ENCODE measurements around the gene BCL2A1.
"Not testable (repeated sequence)": the region's sequence is repeated elsewhere in the genome, so short reads cannot be mapped to it uniquely, and the experiment has no call there.

Gene BCL2A1

GRCh38 chr15:79970624-79971434 lies at the start of gene BCL2A1:
Gene BCL2A1, minus strand, starts transcription at chr15:79971196. Its CDS starts 77 bp downstream, at chr15:79971119.
- peak; percentile 79 for DNase-seq

GRCh38 chr15:80020731-80021130 lies 49.7 kb upstream of the BCL2A1 start:
- DNase-seq, result no peak

GRCh38 chr15:80020149-80020548 lies 49.2 kb upstream of the BCL2A1 start:
- DNase-seq, result not testable (repeated sequence)

DNA sequence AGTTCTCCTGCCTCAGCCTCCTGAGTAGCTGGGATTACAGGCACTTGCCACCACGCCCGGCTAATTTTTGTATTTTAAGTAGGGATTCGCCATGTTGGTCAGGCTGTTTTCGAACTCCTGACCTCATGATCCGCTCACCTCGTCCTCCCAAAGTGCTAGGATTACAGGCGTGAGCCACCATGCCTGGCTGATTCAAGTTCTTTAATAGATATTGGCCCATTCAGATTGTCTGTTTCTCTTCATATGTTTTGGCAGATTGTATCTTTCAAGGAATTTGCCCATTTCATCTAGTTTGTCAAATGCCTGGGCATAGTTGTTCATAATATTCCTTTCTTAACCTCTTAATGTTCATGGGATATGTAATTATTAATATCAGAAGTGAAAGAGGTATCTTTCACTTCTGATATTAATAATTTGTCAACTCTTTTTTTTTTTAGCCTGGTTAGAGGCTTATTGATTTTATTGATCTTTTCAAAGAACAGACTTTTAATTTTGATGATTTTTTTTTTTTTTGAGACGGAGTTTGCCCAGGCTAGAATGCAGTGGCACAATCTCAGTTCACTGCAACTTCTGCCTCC lies 48.3 kb upstream of the BCL2A1 start:
- no peak for DNase-seq

- not testable (repeated sequence) for DNase-seq
Observed at GRCh38 chr15:80017139-80017538, 46.1 kb upstream of the BCL2A1 start.

DNA sequence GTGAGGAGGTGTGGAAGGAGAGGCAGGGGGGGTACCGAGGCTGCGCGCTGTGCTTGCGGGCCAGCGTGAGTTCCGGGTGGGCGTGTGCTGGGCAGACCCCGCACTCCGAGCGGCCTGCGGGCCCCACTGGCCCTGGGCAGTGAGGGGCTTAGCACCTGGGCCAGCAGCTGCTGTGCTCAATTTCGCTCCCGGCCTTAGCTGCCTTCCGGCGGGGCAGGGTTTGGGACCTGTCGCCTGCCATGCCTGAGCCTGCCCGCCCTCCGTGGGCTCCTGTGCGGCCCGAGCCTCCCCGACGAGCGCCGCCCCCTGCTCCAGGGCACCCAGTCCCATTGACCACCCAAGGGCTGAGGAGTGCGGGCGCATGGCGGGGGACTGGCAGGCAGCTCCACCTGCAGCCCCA lies 45.5 kb upstream of the BCL2A1 start:
- DNase-seq, result not testable (repeated sequence)

DNA sequence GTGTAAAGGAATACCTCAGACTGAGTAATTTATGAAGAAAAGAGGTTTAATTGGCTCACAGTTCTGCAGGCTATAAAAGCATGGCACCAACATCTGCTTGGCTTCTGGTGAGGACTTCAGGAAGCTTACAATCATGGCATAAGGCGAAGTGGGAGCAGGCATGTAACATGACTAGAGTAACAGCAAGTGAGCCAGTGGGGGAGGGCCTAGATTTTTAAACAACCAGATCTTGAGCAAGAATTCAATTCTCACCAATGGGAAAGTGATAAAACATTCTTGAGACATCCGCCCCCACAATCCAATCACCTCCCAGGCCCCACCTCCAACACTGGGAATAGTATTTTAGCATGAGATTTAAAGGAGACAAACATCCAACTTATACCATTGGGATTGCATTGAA lies 44.2 kb upstream of the BCL2A1 start:
- DNase-seq, result no peak

- DNase-seq, result not testable (repeated sequence)
Observed at GRCh38 chr15:80014186-80014585, 43.2 kb upstream of the BCL2A1 start.

- DNase-seq, result no peak
Observed at GRCh38 chr15:80012060-80012726, 41.2 kb upstream of the BCL2A1 start.

GRCh38 chr15:80011596-80011995 lies 40.6 kb upstream of the BCL2A1 start:
- DNase-seq, result no peak

DNA sequence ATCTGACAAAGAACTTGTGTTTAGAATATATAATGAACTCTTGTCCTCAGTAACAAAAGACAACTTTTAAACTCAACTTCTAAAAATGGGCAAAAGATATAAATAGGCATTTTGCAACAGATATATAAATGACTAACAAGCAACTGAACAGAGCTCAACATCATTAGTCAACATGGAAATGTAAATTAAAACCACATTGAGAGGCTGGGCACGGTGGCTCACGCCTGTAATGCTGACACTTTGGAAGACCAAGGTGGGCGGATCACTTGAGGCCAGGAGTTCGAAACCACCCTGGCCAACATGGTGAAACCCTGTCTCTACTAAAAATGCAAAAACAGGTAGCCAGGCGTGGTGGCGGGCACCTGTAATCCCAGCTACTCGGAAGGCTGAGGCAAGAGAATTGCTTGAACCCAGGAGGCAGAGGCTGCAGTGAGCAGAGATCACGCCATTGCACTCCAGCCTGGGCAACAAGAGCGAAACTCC lies 40.1 kb upstream of the BCL2A1 start:
- peak; percentile 8 for DNase-seq

- DNase-seq, result no peak
Observed at GRCh38 chr15:80010131-80010673, 39.2 kb upstream of the BCL2A1 start.

DNA sequence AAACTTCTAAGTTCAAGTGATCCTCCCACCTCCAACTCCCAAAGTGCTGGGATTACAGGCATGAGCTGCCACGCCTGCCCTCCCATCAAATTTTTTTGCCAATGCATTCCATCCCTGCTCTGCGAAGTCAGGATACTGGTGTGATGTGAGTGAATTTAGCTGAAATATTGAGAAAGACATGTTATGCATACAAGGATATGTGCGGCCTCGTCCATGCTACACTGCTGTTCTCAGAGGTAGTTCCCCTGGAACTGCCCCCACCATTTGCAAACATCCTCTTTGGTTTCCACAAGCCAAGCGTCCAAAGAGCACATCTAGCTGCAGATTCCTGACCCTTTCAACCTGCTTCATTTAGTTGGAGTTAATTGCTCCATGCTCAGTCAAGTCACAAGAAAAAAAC lies 36.5 kb upstream of the BCL2A1 start:
- no peak for DNase-seq

GRCh38 chr15:80006946-80007345 lies 36.0 kb upstream of the BCL2A1 start:
- no peak for DNase-seq

- no peak for DNase-seq
Observed at GRCh38 chr15:80003934-80004472, 33.0 kb upstream of the BCL2A1 start.

DNA sequence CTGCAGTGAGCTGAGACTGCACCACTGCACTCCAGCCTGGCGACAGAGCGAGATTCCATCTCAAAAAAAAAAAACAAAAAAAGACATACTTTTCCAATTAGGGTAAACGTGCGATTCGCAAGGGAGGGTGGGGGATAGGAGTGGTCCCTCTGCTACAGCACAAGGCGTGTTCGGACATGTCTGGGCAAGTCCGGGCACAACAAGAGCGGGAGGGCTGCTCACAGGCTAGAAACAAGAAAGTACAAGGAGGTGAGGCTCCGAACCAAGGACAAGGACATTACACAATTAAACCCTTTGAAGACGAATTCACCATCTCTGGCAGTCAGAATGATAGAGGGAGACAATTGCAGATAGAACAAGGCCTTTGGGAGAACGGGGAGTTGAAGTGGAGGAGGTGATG lies 32.2 kb upstream of the BCL2A1 start:
- no peak for DNase-seq

GRCh38 chr15:80002267-80002666 lies 31.3 kb upstream of the BCL2A1 start:
- DNase-seq, result no peak

DNA sequence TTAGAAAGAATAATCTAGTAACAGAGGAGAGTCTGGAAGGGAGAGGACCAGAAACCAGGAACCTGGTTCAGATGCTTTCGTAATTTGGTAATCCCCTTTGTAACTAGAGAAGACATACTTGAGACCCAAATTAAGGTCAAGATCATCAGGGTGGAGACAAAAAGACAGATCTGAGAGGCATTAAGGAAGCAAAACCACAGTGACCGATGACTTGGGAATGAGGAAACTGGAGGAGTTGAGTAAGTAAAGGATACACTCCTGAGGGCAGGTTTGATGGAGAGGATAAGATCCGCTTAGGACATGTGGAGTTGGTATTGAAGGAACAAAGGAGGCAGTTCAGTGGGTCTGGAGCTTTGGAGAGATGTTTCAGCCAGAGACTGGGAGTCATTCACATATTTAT lies 23.6 kb upstream of the BCL2A1 start:
- no peak for DNase-seq

DNA sequence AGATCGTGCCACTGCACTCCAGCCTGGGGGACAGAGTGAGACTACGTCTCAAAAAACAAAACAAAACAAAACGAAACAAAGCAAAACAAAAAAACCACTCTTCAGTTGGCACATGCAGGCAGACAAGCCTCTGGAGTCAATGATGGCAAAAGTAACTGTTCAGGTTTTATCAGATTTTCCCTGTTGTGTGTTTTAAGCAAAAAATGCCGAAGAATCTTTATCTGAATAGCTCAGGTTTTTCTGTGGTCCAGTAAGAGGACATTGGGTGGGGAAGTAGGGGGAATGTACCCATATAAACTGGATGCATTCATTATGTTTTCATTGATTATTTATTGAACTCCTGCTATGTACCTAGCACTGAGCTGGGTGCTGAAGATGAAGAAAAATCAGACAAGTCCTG lies 20.8 kb upstream of the BCL2A1 start:
- no peak for DNase-seq

GRCh38 chr15:79990997-79991334 lies 20.0 kb upstream of the BCL2A1 start:
- DNase-seq, result no peak

GRCh38 chr15:79990280-79990996 lies 19.4 kb upstream of the BCL2A1 start:
- no peak for DNase-seq

- DNase-seq, result no peak
Observed at GRCh38 chr15:79989682-79990081, 18.7 kb upstream of the BCL2A1 start.

DNA sequence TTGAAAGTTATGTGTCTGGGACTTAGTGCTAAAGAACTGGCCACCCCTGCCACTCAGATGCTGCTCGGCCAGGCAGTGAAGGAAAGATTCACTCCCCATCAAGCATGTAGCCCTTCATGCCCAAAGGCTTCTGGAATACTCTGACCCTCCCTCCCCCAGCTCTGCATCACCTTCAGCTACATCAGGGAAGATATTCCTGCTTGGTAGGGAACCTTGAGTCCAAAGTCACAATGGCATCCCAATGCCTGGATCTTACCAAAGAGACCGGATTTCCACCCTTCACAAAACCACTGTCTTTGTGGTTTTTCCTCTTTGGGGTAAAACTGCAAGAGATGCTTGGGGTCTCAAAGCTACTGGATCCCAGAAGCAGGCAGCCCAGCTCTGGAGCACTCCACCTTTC lies 18.2 kb upstream of the BCL2A1 start:
- DNase-seq, result no peak

Measured in SIG-M5 (cell line).